Sigmoid colon (tissue), 7 donors: ENCODE results near the gene TMEM144. TPM values are rescaled to one million over a fixed set of nuclear protein-coding genes. Genes with fewer than 3 reads are reported as not detected.
A peak's percentile ranks its signal among the peaks of the same experiment; 100 is the strongest.

ENCODE experiments used
- DNase-seq: peaks from one replicate; pipeline ENCODE4 v3.0.0-alpha.2; 2019
- H3K27ac ChIP-seq, 4 donors: fragments of 200-600 bp; sonication (generic); one replicate each; pipeline ENCODE4 v1.5.1; 2016 to 2019; ENCODE audit warnings: mild to moderate bottlenecking in 1 of 4
- H3K27me3 ChIP-seq, 3 donors: fragments of 200-600 bp; sonication (generic); one replicate each; pipeline ENCODE4 v1.5.1; 2019; ENCODE audit warnings: mild to moderate bottlenecking in 1 of 3
- H3K36me3 ChIP-seq, 4 donors: fragments of 200-600 bp; sonication (generic); one replicate each; pipeline ENCODE4 v1.5.1; 2016 to 2019
- H3K4me1 ChIP-seq, 4 donors: fragments of 200-600 bp; sonication (generic); one replicate each; pipeline ENCODE4 v1.5.1; 2017 to 2019
- H3K4me3 ChIP-seq, 4 donors: fragments of 200-600 bp; sonication (generic); one replicate each; pipeline ENCODE4 v1.5.1; 2017 to 2019; ENCODE audit warnings: mild to moderate bottlenecking in 2 of 4, moderate library complexity in 1 of 4
- H3K9me3 ChIP-seq, 4 donors: fragments of 200-600 bp in 3 of 4; sonication (generic) in 3 of 4; one replicate each; pipeline versions ENCODE4 v1.5.1 to v1.6.1; 2013 to 2019
- CTCF ChIP-seq, 4 experiments: fragments of 450-650 bp in 3 of 4; fragments of 200-600 bp in 1 of 4; IDR thresholded peaks; one replicate each; pipeline ENCODE4 v1.5.1; 2016 to 2019; ENCODE audit warnings: antibody characterized with exemption in 4 of 4, mild to moderate bottlenecking in 3 of 4, moderate library complexity in 2 of 4
- EP300 ChIP-seq, 4 donors: sonication (generic); formaldehyde crosslinking; IDR thresholded peaks; one replicate each; pipeline ENCODE4 v1.6.1; 2017; ENCODE audit warnings: antibody characterized with exemption in 4 of 4
- POLR2A ChIP-seq, 2 donors: fragments of 450-650 bp; IDR thresholded peaks; one replicate each; pipeline ENCODE4 v1.6.1; 2016; ENCODE audit warnings: antibody characterized with exemption in 2 of 2, mild to moderate bottlenecking in 2 of 2, moderate library complexity in 2 of 2
- POLR2AphosphoS5 ChIP-seq, 4 donors: sonication (generic); formaldehyde crosslinking; IDR thresholded peaks; one replicate each; pipeline ENCODE4 v1.6.1; 2017; ENCODE audit warnings: antibody characterized with exemption in 4 of 4
- WGBS, 2 donors: extraction: QIAGEN DNeasy Blood & Tissue Kit; methylation state at CpG; one replicate each; pipeline ENCODE4 v1.1.7; 2013; 5-methylcytosine and 5-hydroxymethylcytosine counted together
- intact Hi-C: fragments of 100-400 bp; cut with DNase I; formaldehyde crosslinking; loops from one replicate; pipeline ENCODE4 v1.15.1; 2023
- polyA plus RNA-seq, 3 donors: library from polyadenylated mRNA; stranded (reverse); fragments of 200-250 nt; gene quantifications; one replicate each; pipeline ENCODE4 v1.2.3, GENCODE V29; 2013
- total RNA-seq, 4 donors: library from RNA; depleted of rRNA; stranded (reverse); fragments of >200 nt; gene quantifications; one replicate each; pipeline ENCODE4 v1.1.0, GENCODE V29; 2016
- donor health status: healthy with polysubstance abuse.
- donor health status: Bipolar disorder and iron deficiency.
- donor health status: healthy.

TMEM144 gene
- total and polyA plus RNA-seq, 7 donors, result 3.5 to 12.1 (median 6.4) TPM

- H3K9me3 ChIP-seq, result no peaks in the 10 kb centered on the region
- TF ChIP-seq POLR2AphosphoS5 (IDR thresholded peaks at IDR 0.05), result no peak
- no peak for TF ChIP-seq CTCF (IDR thresholded peaks at IDR 0.05)
- no peak for TF ChIP-seq EP300 (IDR thresholded peaks at IDR 0.05)
- TF ChIP-seq POLR2A (IDR thresholded peaks at IDR 0.05), result no peak
- H3K4me1 ChIP-seq, result no peaks in the 10 kb centered on the region
- H3K36me3 ChIP-seq, result no peaks in the 10 kb centered on the region
- 33 to 82% methylated on average over 1 of the region's 1 CpG for WGBS, 2 donors
- H3K4me3 ChIP-seq, result no peak overlapping the region
- no peaks in the 10 kb centered on the region for H3K27me3 ChIP-seq
- no peak for DNase-seq
- intact Hi-C loops, result no loop called here
- peak overlapping the region in 1 of 4 donors; percentile 11 for H3K27ac ChIP-seq
These were observed 7.8 kb upstream of the TMEM144 start for GRCh38 chr4:158202481-158202880.

- TF ChIP-seq POLR2A (IDR thresholded peaks at IDR 0.05), result no peak
- TF ChIP-seq CTCF (IDR thresholded peaks at IDR 0.05), result no peak
- TF ChIP-seq POLR2AphosphoS5 (IDR thresholded peaks at IDR 0.05), result no peak
- TF ChIP-seq EP300 (IDR thresholded peaks at IDR 0.05), result no peak
- H3K27ac ChIP-seq, result no peak overlapping the region
- 61 to 67% methylated on average over 2 of the region's 2 CpGs for WGBS, 2 donors
- intact Hi-C loops, result no loop called here
- no peaks in the 10 kb centered on the region for H3K9me3 ChIP-seq
- H3K4me1 ChIP-seq, result no peaks in the 10 kb centered on the region
- H3K36me3 ChIP-seq, result no peaks in the 10 kb centered on the region
- DNase-seq, result no peak
- H3K27me3 ChIP-seq, result no peaks in the 10 kb centered on the region
- H3K4me3 ChIP-seq, result no peak overlapping the region
These were observed 6.8 kb upstream of the TMEM144 start for GRCh38 chr4:158203436-158203835.

GRCh38 chr4:158203929-158204328 is 6.4 kb upstream of the TMEM144 start:
- no peak for TF ChIP-seq CTCF (IDR thresholded peaks at IDR 0.05)
- no peak for TF ChIP-seq POLR2A (IDR thresholded peaks at IDR 0.05)
- no peak for TF ChIP-seq EP300 (IDR thresholded peaks at IDR 0.05)
- TF ChIP-seq POLR2AphosphoS5 (IDR thresholded peaks at IDR 0.05), result no peak
- H3K27ac ChIP-seq, result no peak overlapping the region
- DNase-seq, result no peak
- H3K27me3 ChIP-seq, result no peaks in the 10 kb centered on the region
- intact Hi-C loops, result no loop called here
- H3K9me3 ChIP-seq, result no peaks in the 10 kb centered on the region
- no peak overlapping the region for H3K4me3 ChIP-seq
- no peaks in the 10 kb centered on the region for H3K36me3 ChIP-seq
- 97% methylated on average over 3 of the region's 3 CpGs for WGBS, 2 donors
- no peaks in the 10 kb centered on the region for H3K4me1 ChIP-seq

GRCh38 chr4:158208963-158209640 is 1.2 kb upstream of the TMEM144 start:
- Histone ChIP-seq H3K36me3 (no peaks in the 10 kb centered on the region), H3K4me1 (peaks cover 0 to 10% (median 7%) of the 10 kb centered on the region in 4 donors), H3K9me3 (no peaks in the 10 kb centered on the region), H3K4me3 (no peak overlapping the region), H3K27me3 (no peaks in the 10 kb centered on the region), H3K27ac (peak overlapping the region; percentile 84 to 87 (median 87))
- no peak for DNase-seq
- intact Hi-C loops, result no loop called here
- WGBS, 2 donors, result 49 to 84% methylated on average over 5 of the region's 5 CpGs
- TF ChIP-seq POLR2A (IDR thresholded peaks at IDR 0.05) (no peak), POLR2AphosphoS5 (IDR thresholded peaks at IDR 0.05) (no peak), EP300 (IDR thresholded peaks at IDR 0.05) (no peak), CTCF (IDR thresholded peaks at IDR 0.05) (no peak)

- H3K9me3 ChIP-seq, result no peaks in the 10 kb centered on the region
- DNase-seq, result no peak
- intact Hi-C loops, result loop anchor here (5.0 kb wide), 1 partner anchor 41 kb away; no protein-coding TSS in a partner anchor
- H3K27me3 ChIP-seq, result no peaks in the 10 kb centered on the region
- TF ChIP-seq POLR2A (IDR thresholded peaks at IDR 0.05) (no peak), EP300 (IDR thresholded peaks at IDR 0.05) (no peak), POLR2AphosphoS5 (IDR thresholded peaks at IDR 0.05) (no peak), CTCF (IDR thresholded peaks at IDR 0.05) (no peak)
- H3K4me3 ChIP-seq, result no peak overlapping the region
- H3K27ac ChIP-seq, result peak overlapping the region in 1 of 4 donors; percentile 87
- peaks cover 0 to 10% (median 7%) of the 10 kb centered on the region in 4 donors for H3K4me1 ChIP-seq
- no peaks in the 10 kb centered on the region for H3K36me3 ChIP-seq
- 10 to 52% methylated on average over 3 of the region's 3 CpGs for WGBS, 2 donors
These were observed 936 bp downstream of the TMEM144 start for GRCh38 chr4:158211222-158211621.
